H1 (cell line): ENCODE data around the gene DYNLT2. TPM values are rescaled to one million over a fixed set of nuclear protein-coding genes. Genes with fewer than 3 reads are reported as not detected.
"Not testable (repeated sequence)": the region's sequence is repeated elsewhere in the genome, so short reads cannot be mapped to it uniquely, and the experiment has no call there.

Experiments used
- CTCF ChIA-PET: fragments of 300-600 bp; sonication (Branson Sonifier 250); formaldehyde crosslinking; loops from one replicate; lab custom pipeline; 2021; ENCODE audit not compliant: partially characterized antibody; lab: Charles Lee
- POLR2A ChIA-PET: fragments of 300-600 bp; sonication (Branson Sonifier 250); formaldehyde crosslinking; loops from one replicate; lab custom pipeline; 2021; ENCODE audit warnings: inconsistent platforms; ENCODE audit not compliant: partially characterized antibody; lab: Charles Lee
- DNase-seq, 2 experiments: peaks; one replicate each; pipeline versions ENCODE4 v3.0.0 to v3.0.0-alpha.2; 2010 to 2022; ENCODE audit warnings: low spot score in 2 of 2, low read depth in 1 of 2, mixed read lengths in 1 of 2
- FAIRE-seq: peaks from 2 replicates; lab custom pipeline; 2011; peaks lifted over from hg19 to GRCh38; lab: Jason Lieb, UNC
- H2AFZ ChIP-seq: 2 replicates; pipeline ENCODE4 v1.8.1; 2012; ENCODE audit warnings: low read length, inconsistent platforms
- H2AK5ac ChIP-seq: 2 replicates; pipeline ENCODE4 v1.6.1; 2013; ENCODE audit warnings: low read depth, low read length
- H2BK120ac ChIP-seq: replicated peaks from 2 replicates; pipeline ENCODE3; 2013; ENCODE audit warnings: low read depth, low read length, inconsistent platforms
- H2BK12ac ChIP-seq: 2 replicates; pipeline ENCODE4 v1.6.1; 2013; ENCODE audit warnings: low read depth, low read length
- H2BK15ac ChIP-seq: 2 replicates; pipeline ENCODE4 v1.6.1; 2013; ENCODE audit warnings: low read length
- H2BK20ac ChIP-seq: 2 replicates; pipeline ENCODE4 v1.6.1; 2013; ENCODE audit warnings: low read length
- H2BK5ac ChIP-seq: 2 replicates; pipeline ENCODE4 v1.6.1; 2013; ENCODE audit warnings: low read depth, low read length
- H3K14ac ChIP-seq: 2 replicates; pipeline ENCODE4 v1.6.1; 2013; ENCODE audit warnings: inconsistent platforms; ENCODE audit not compliant: insufficient read length
- H3K18ac ChIP-seq: 2 replicates; pipeline ENCODE4 v1.6.1; 2013; ENCODE audit warnings: low read length; ENCODE audit errors: extremely low read depth
- H3K23ac ChIP-seq: 2 replicates; pipeline ENCODE4 v1.6.1; 2013; ENCODE audit warnings: inconsistent platforms; ENCODE audit not compliant: insufficient read length
- H3K23me2 ChIP-seq: 2 replicates; pipeline ENCODE4 v1.6.1; 2013; ENCODE audit warnings: low read depth, low read length
- H3K27ac ChIP-seq: 2 replicates; pipeline ENCODE4 v1.6.1; 2011; ENCODE audit warnings: low read depth, low read length, inconsistent platforms
- H3K27me3 ChIP-seq, 4 experiments: replicated peaks in 1 of 4; 1 replicate in 1 of 4; 2 replicates in 3 of 4; pipeline versions ENCODE4 v1.6.1 to v1.8.1; 2011 to 2013; ENCODE audit warnings: low read length in 3 of 4, mild to moderate bottlenecking in 3 of 4, inconsistent platforms in 2 of 4, mixed read lengths in 2 of 4, moderate library complexity in 1 of 4; ENCODE audit not compliant: control insufficient read depth in 3 of 4, insufficient read depth in 3 of 4; ENCODE audit errors: extremely low read depth in 1 of 4
- H3K36me3 ChIP-seq, 4 experiments: 2 replicates each; pipeline versions ENCODE4 v1.6.1 to v1.8.1; 2011 to 2013; ENCODE audit warnings: mild to moderate bottlenecking in 4 of 4, low read length in 3 of 4, moderate library complexity in 2 of 4, control low read depth in 1 of 4, inconsistent platforms in 1 of 4; ENCODE audit not compliant: insufficient read depth in 4 of 4, control insufficient read depth in 2 of 4
- H3K4ac ChIP-seq: replicated peaks from 2 replicates; pipeline ENCODE3; 2013; ENCODE audit warnings: low read length, low read depth, mixed read lengths, inconsistent platforms; ENCODE audit not compliant: insufficient read length
- H3K4me1 ChIP-seq, 4 experiments: replicated peaks in 1 of 4; 1 replicate in 1 of 4; 2 replicates in 3 of 4; pipeline versions ENCODE4 v1.6.1 to v1.8.1; 2011 to 2013; ENCODE audit warnings: low read length in 3 of 4, inconsistent platforms in 2 of 4, mixed read lengths in 1 of 4; ENCODE audit not compliant: insufficient read depth in 4 of 4, control insufficient read depth in 3 of 4
- H3K4me2 ChIP-seq, 2 experiments: 2 replicates each; pipeline versions ENCODE4 v1.6.1 to v1.8.1; 2011 to 2013; ENCODE audit warnings: low read depth in 2 of 2, low read length in 2 of 2, control low read depth in 1 of 2, inconsistent platforms in 1 of 2, mild to moderate bottlenecking in 1 of 2; ENCODE audit not compliant: insufficient read depth in 1 of 2
- H3K4me3 ChIP-seq, 4 experiments: fragments of 200-600, 300-600 bp in 1 of 4; sonication (generic), shearing (Covaris generic), sonication (Bioruptor Twin) in 1 of 4; 2 replicates each; pipeline versions ENCODE4 v1.5.1 to v1.8.1; 2011 to 2016; ENCODE audit warnings: low read length in 4 of 4, low read depth in 3 of 4, control low read depth in 2 of 4, inconsistent platforms in 2 of 4, mild to moderate bottlenecking in 2 of 4, mixed read lengths in 1 of 4, moderate library complexity in 1 of 4; ENCODE audit not compliant: insufficient read depth in 2 of 4; ENCODE audit errors: extremely low read depth in 1 of 4
- H3K56ac ChIP-seq: replicated peaks from 2 replicates; pipeline ENCODE3; 2013; ENCODE audit warnings: low read depth, mild to moderate bottlenecking, mixed read lengths, low read length, inconsistent platforms; ENCODE audit not compliant: insufficient read length
- H3K79me1 ChIP-seq: 2 replicates; pipeline ENCODE4 v1.6.1; 2013; ENCODE audit warnings: low read depth, low read length, control low read depth
- H3K79me2 ChIP-seq, 2 experiments: 2 replicates each; pipeline versions ENCODE4 v1.6.1 to v1.8.1; 2012 to 2013; ENCODE audit warnings: low read length in 2 of 2, mild to moderate bottlenecking in 2 of 2, inconsistent platforms in 1 of 2; ENCODE audit not compliant: insufficient read depth in 2 of 2, control insufficient read depth in 1 of 2
- H3K9ac ChIP-seq, 4 experiments: replicated peaks in 1 of 4; 1 replicate in 1 of 4; 2 replicates in 3 of 4; pipeline versions ENCODE4 v1.6.1 to v1.8.1; 2011 to 2013; ENCODE audit warnings: low read depth in 3 of 4, low read length in 3 of 4, control low read depth in 2 of 4, mild to moderate bottlenecking in 2 of 4, moderate library complexity in 2 of 4, inconsistent platforms in 1 of 4; ENCODE audit errors: extremely low read depth in 1 of 4
- H3K9me3 ChIP-seq, 2 experiments: 2 replicates each; pipeline versions ENCODE4 v1.6.1 to v1.8.1; 2012 to 2013; ENCODE audit warnings: mild to moderate bottlenecking in 2 of 2, moderate library complexity in 2 of 2, control low read depth in 1 of 2, inconsistent platforms in 1 of 2, low read depth in 1 of 2, low read length in 1 of 2, mixed read lengths in 1 of 2; ENCODE audit not compliant: insufficient read depth in 2 of 2
- H4K20me1 ChIP-seq, 2 experiments: replicated peaks in 1 of 2; 2 replicates each; pipeline versions ENCODE3 to v1.8.1; 2011 to 2013; ENCODE audit warnings: inconsistent platforms in 2 of 2, low read length in 2 of 2, mild to moderate bottlenecking in 1 of 2; ENCODE audit not compliant: insufficient read depth in 2 of 2, control insufficient read depth in 1 of 2
- H4K5ac ChIP-seq: 2 replicates; pipeline ENCODE4 v1.6.1; 2013; ENCODE audit warnings: low read length, low read depth, mixed read lengths, inconsistent platforms; ENCODE audit not compliant: insufficient read length
- H4K8ac ChIP-seq: 2 replicates; pipeline ENCODE4 v1.8.0; 2013; ENCODE audit warnings: mild to moderate bottlenecking, moderate library complexity, low read length, inconsistent platforms; ENCODE audit not compliant: insufficient read depth; ENCODE audit errors: extremely low read depth
- H4K91ac ChIP-seq: replicated peaks from 2 replicates; pipeline ENCODE3; 2013; ENCODE audit warnings: low read length, mixed read lengths, inconsistent platforms; ENCODE audit not compliant: insufficient read length
- CEBPB ChIP-seq: IDR thresholded peaks from 2 replicates; pipeline ENCODE4 v1.6.1; 2012; ENCODE audit warnings: low read depth, low read length
- CHD1 ChIP-seq: IDR thresholded peaks from 2 replicates; pipeline ENCODE4 v1.6.1; 2012; ENCODE audit warnings: low read depth, low read length, improper control_type of control experiment
- CHD2 ChIP-seq: IDR thresholded peaks from 2 replicates; pipeline ENCODE4 v1.6.1; 2012; ENCODE audit warnings: low read length, improper control_type of control experiment
- KDM4A ChIP-seq: IDR thresholded peaks from one replicate; pipeline ENCODE4 v1.7.1; 2012; ENCODE audit warnings: low read depth, mild to moderate bottlenecking, moderate library complexity, low read length, inconsistent platforms; ENCODE audit not compliant: severe bottlenecking
- RFX5 ChIP-seq: IDR thresholded peaks from 2 replicates; pipeline ENCODE4 v1.6.1; 2011; ENCODE audit warnings: low read depth, low read length, improper control_type of control experiment, borderline replicate concordance
- WGBS, 2 experiments: shearing (Covaris generic) in 1 of 2; methylation state at CpG; one replicate each; pipeline versions ENCODE4 v1.1.6 to v1.1.7; 2013 to 2015; ENCODE audit warnings: low lambda C conversion rate in 2 of 2, mixed read lengths in 2 of 2, inconsistent platforms in 1 of 2, low coverage in 1 of 2, missing lambda C conversion rate in 1 of 2; ENCODE audit not compliant: insufficient replicate concordance in 2 of 2, insufficient coverage in 1 of 2, insufficient read length in 1 of 2; ENCODE audit errors: extremely low coverage in 1 of 2, missing lambda C conversion rate in 1 of 2; 5-methylcytosine and 5-hydroxymethylcytosine counted together
- polyA plus RNA-seq, 7 experiments: library from polyadenylated mRNA; depleted of rRNA in 3 of 7; stranded (reverse) in 5 of 7; unstranded in 2 of 7; fragments of >200 nt in 5 of 7; fragments of 200-250 nt in 2 of 7; gene quantifications; 1 replicate in 5 of 7; 2 replicates in 1 of 7; 4 replicates in 1 of 7; pipeline versions ENCODE4 v1.2.1 to v1.2.3, GENCODE V29; 2011 to 2013; ENCODE audit warnings: missing spikeins in 2 of 7, mixed read lengths in 2 of 7
- total RNA-seq: library from RNA; stranded (reverse); fragmentation: NEBNext Ultra II Directional; extraction: Animal tissue kit (Norgen Biotek cat#: 25700); gene quantifications from 2 replicates; pipeline ENCODE4 v1.2.1, GENCODE V29; 2021

The DYNLT2 gene
- total and polyA plus RNA-seq, 2 of the 8 experiments (the other 6 are each of a cell fraction or from before 2014, with no cell fraction given) = 0.48 to 1.8 TPM

DNA sequence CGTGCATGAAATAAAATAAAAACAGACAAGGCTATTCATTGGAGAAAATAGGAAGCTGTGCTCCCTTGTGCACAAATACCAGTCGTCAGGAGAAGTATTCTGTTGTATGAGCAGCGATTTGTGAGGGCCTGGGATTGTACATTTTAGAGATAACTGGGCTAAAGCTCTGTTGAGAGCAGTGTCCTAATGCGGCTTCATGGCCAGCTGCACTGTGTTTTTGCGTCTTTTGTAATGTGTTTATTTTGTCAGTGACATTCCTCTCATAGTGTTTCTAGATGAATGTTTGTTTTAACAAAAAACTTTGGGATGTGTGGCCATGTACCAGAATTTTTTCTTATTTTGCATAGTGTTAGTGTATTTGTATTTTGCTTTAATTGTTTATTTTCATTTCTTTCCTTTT is 14.9 kb upstream of the DYNLT2 start (continued):
- TF ChIP-seq CHD1 (no peak), RFX5 (no peak), CEBPB (no peak), KDM4A (no peak), CHD2 (no peak)

DNA sequence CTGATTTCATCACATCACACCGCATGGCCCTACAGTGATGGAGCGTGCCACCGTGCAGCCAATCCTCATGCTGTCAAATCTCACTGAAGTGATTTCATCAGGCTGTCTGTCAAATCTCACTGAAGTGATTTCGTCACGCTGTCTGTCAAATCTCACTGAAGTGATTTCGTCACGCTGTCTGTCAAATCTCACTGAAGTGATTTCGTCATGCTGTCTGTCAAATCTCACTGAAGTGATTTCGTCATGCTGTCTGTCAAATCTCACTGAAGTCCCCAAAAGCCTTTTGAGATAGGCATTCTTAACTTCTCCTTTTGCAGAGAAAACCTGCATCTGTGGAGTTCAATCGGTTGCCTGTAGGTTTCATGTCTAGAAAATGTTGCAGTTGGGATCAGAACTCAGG is 14.4 kb upstream of the DYNLT2 start:
- not testable (repeated sequence) for H4K91ac ChIP-seq, H2AFZ ChIP-seq, H4K5ac ChIP-seq, H3K18ac ChIP-seq, H4K20me1 ChIP-seq, H3K9ac ChIP-seq, H3K9me3 ChIP-seq, H3K79me1 ChIP-seq, H3K4ac ChIP-seq, H2BK5ac ChIP-seq, FAIRE-seq, H3K4me3 ChIP-seq, H2BK15ac ChIP-seq, H2BK12ac ChIP-seq, H3K27ac ChIP-seq, H2BK20ac ChIP-seq, H3K27me3 ChIP-seq, H2BK120ac ChIP-seq, H3K4me2 ChIP-seq, H3K56ac ChIP-seq, H3K4me1 ChIP-seq, H3K23ac ChIP-seq, H3K14ac ChIP-seq, H4K8ac ChIP-seq, H2AK5ac ChIP-seq, H3K36me3 ChIP-seq, H3K79me2 ChIP-seq, H3K23me2 ChIP-seq, DNase-seq
- ChIA-PET POLR2A (interaction anchor here (2.1 kb wide), 1 partner anchor 14 kb away, joined by 8 read pairs; the partner anchor contains the start of genes DYNLT2 and ERMARD), CTCF (interaction anchor here (1.1 to 1.3 kb wide), 2 partner anchors 8 to 24 kb away, joined by 3 to 5 read pairs; no protein-coding TSS in a partner anchor)
- 92% methylated on average over 10 of the region's 10 CpGs; no CpG with 5 or more reads in 1 of the 2 experiments for WGBS, 2 experiments
